ENCODE measurements around the gene QSOX2. TPM values are rescaled to one million over a fixed set of nuclear protein-coding genes. Genes with fewer than 3 reads are reported as not detected.
A peak's percentile ranks its signal among the peaks of the same experiment; 100 is the strongest.

QSOX2 gene
- total RNA-seq, 1 experiment from 2014 or later = 11.3 TPM

DNA sequence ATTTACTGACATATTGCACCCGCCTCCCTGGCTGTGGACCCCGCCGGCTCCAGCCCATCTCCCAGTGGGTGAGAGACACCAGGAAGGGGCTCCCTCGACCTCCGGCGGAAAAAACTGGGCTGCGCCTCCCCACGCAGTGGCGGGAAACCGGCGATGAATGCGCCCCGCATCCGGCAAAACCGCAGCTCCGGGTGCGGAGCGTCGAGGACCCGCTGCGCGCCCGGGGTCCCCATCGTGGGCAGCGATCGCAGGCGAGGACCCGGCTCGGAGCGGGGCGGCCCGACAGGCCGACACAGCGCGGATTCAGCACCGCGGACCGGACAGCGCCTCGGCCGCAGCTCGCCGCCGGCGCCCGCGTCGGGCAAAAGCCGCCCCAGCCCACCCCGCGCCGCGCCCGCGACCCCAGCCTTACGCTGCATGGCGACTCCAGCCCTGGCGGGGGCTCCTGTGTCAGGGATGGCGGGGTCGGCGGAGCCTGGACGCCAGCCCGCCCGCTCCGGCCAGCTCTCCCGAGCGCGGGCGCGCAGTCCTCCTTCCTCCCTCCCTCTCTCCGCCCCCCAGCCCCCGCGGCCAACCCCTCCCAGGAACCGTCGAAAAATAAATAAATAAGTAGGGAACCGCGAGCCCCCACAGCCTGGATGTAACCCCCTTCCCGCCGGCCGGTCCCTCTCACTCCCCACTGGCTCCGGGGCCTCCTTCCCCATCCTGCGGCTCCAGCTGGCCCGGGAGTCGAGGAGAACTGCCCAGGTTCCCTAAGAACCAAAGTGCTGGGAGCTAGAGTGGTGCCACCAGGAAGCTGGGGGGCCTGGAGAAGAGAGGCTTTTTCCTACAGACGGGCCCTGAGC lies 43.8 kb downstream of the QSOX2 start:
- H3K9me2 ChIP-seq (replicated peaks; ENCODE audit: insufficient read depth, low read length) = no peaks in the 10 kb centered on the region
- DNase-seq = no peak
- no peak overlapping the region for H3K4me2 ChIP-seq (ENCODE audit: low read depth, low read length, poor library complexity, severe bottlenecking)
- no peak overlapping the region for H3K4me3 ChIP-seq (ENCODE audit: low read length)
- no peaks in the 10 kb centered on the region for H3K79me2 ChIP-seq (ENCODE audit: low read length)
- no peak overlapping the region for H3K9ac ChIP-seq (ENCODE audit: low read length)
- no peaks in the 10 kb centered on the region for H3K9me3 ChIP-seq (ENCODE audit: low read length)
- H3K27me3 ChIP-seq (ENCODE audit: low read length) = no peaks in the 10 kb centered on the region
- no peak overlapping the region for H3K27ac ChIP-seq (ENCODE audit: low read length)
- peaks cover 11% of the 10 kb centered on the region for H3K4me1 ChIP-seq (ENCODE audit: low read length)
- H4K20me1 ChIP-seq (ENCODE audit: insufficient read depth, low read depth, low read length) = peaks cover 17% of the 10 kb centered on the region; the same call in 1 of the 2 replicates
- H2AFZ ChIP-seq (ENCODE audit: low read length) = no peak overlapping the region
- no peaks in the 10 kb centered on the region for H3K36me3 ChIP-seq (ENCODE audit: insufficient read depth, low read length)

- Histone ChIP-seq H3K4me1 (ENCODE audit: low read length) (peaks cover 18% of the 10 kb centered on the region), H3K4me2 (ENCODE audit: low read depth, low read length, poor library complexity, severe bottlenecking) (no peak overlapping the region), H3K27me3 (ENCODE audit: low read length) (no peaks in the 10 kb centered on the region), H3K36me3 (ENCODE audit: insufficient read depth, low read length) (no peaks in the 10 kb centered on the region), H2AFZ (ENCODE audit: low read length) (no peak overlapping the region), H3K9ac (ENCODE audit: low read length) (no peak overlapping the region), H3K9me3 (ENCODE audit: low read length) (no peaks in the 10 kb centered on the region), H3K9me2 (replicated peaks; ENCODE audit: insufficient read depth, low read length) (no peaks in the 10 kb centered on the region), H3K27ac (ENCODE audit: low read length) (no peak overlapping the region), H4K20me1 (ENCODE audit: insufficient read depth, low read depth, low read length) (peaks cover 17% of the 10 kb centered on the region; the same call in 1 of the 2 replicates), H3K4me3 (ENCODE audit: low read length) (no peak overlapping the region), H3K79me2 (ENCODE audit: low read length) (no peaks in the 10 kb centered on the region)
- DNase-seq = no peak
Measured at GRCh38 chr9:136201174-136201573, 44.4 kb downstream of the QSOX2 start.

DNA sequence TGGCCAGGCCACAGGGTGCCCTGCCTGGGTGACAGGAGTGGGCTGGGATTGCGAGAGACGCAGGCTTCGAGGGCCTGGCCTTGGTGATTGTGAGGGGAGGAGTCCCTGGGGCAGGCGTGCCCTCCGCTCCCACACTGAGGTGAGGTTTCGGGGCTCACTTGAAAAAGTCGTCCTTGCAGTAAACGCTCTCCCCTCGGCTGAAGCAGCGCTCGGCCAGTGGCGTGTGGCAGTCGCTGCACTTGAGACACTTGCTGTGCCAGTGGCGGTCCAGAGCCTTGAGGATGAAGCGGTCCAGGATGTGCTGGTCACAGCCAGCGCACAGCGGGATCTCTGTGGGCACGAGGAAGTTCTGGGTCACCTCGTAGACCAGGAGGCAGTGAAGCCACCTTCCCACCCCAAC lies 45.2 kb downstream of the QSOX2 start:
- DNase-seq = no peak
- Histone ChIP-seq H3K9ac (ENCODE audit: low read length) (no peak overlapping the region), H2AFZ (ENCODE audit: low read length) (no peak overlapping the region), H4K20me1 (ENCODE audit: insufficient read depth, low read depth, low read length) (peaks cover 10% of the 10 kb centered on the region; the same call in 1 of the 2 replicates), H3K36me3 (ENCODE audit: insufficient read depth, low read length) (no peaks in the 10 kb centered on the region), H3K4me2 (ENCODE audit: low read depth, low read length, poor library complexity, severe bottlenecking) (no peak overlapping the region), H3K79me2 (ENCODE audit: low read length) (no peaks in the 10 kb centered on the region), H3K4me3 (ENCODE audit: low read length) (no peak overlapping the region), H3K9me2 (replicated peaks; ENCODE audit: insufficient read depth, low read length) (no peaks in the 10 kb centered on the region), H3K27ac (ENCODE audit: low read length) (no peak overlapping the region), H3K9me3 (ENCODE audit: low read length) (no peaks in the 10 kb centered on the region), H3K4me1 (ENCODE audit: low read length) (peaks cover 23% of the 10 kb centered on the region), H3K27me3 (ENCODE audit: low read length) (no peaks in the 10 kb centered on the region)

DNA sequence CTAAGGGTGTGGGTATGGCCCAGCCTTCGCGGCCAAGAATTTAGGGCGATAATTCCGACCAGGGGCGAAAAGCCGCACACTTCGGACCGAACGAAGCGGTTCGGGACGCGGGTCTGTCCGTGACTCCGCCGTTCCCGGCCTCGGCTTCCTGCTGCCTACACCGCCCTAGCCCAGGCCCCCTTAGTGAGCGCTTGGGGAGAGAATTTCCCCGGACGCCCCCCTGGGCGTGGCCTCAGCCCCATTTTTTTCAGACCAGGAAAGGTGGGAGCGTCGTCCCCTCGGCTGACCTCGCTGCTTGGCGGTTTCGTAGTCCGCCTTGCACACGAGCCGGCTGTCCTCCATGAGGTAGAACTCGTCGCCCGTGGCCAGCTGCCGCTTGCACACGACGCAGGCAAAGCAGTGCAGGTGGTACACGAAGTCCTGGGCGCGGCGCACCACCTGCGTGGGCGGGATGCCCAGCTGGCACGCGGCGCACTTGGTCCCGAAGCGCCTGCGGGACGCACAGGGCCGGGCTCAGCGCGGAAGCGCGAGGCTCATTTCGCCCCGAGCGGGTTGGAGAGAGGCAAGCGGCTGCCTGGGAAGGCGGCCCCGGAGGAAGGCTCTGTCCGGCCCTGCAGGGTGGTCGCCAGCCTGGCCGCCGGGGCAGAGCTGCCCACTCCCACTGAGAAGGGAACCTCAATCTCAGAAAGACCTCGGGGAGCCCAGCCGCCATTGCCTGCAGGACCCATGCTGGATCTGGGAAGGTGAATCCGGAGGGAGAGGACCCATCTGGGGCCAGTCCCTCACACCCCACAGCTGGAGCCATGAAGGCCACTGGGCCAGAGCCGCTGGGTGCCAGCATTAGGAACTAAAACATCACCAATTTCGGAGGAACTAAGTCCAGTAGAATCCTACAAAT lies 46.0 kb downstream of the QSOX2 start:
- H3K27ac ChIP-seq (ENCODE audit: low read length) = no peak overlapping the region
- DNase-seq = no peak
- no peak overlapping the region for H3K4me3 ChIP-seq (ENCODE audit: low read length)
- H4K20me1 ChIP-seq (ENCODE audit: insufficient read depth, low read depth, low read length) = peaks cover 6% of the 10 kb centered on the region; the same call in 1 of the 2 replicates
- H3K4me1 ChIP-seq (ENCODE audit: low read length) = peaks cover 23% of the 10 kb centered on the region
- H2AFZ ChIP-seq (ENCODE audit: low read length) = no peak overlapping the region
- H3K9ac ChIP-seq (ENCODE audit: low read length) = no peak overlapping the region
- H3K9me2 ChIP-seq (replicated peaks; ENCODE audit: insufficient read depth, low read length) = no peaks in the 10 kb centered on the region
- no peak overlapping the region for H3K4me2 ChIP-seq (ENCODE audit: low read depth, low read length, poor library complexity, severe bottlenecking)
- no peaks in the 10 kb centered on the region for H3K27me3 ChIP-seq (ENCODE audit: low read length)
- no peaks in the 10 kb centered on the region for H3K9me3 ChIP-seq (ENCODE audit: low read length)
- no peaks in the 10 kb centered on the region for H3K79me2 ChIP-seq (ENCODE audit: low read length)
- no peaks in the 10 kb centered on the region for H3K36me3 ChIP-seq (ENCODE audit: insufficient read depth, low read length)

DNA sequence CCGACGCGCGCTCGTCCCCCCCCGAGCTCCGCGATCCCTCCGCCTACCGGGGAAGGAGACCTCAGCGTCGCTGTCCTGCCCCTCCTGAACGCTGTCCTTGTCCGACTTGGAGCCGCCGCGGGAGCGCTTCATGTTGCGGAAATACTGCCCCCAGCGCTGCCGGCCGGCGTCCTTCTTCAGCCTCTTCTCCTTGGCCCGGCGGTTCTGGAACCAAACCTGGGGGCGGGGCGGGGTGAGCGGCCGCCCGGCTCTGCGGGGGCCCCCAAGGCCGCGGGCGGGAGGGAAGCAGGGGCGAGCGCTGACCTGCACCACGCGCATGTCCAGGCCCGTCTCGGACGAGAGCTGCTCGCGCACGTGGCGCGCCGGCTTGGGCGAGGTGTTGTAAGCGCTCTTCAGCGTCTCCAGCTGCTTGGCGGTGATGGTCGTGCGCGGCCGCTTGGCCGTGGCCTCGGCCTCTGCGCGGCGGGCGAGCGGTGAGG lies 47.0 kb downstream of the QSOX2 start:
- Histone ChIP-seq H3K79me2 (ENCODE audit: low read length) (no peaks in the 10 kb centered on the region), H3K4me3 (ENCODE audit: low read length) (no peak overlapping the region), H4K20me1 (ENCODE audit: insufficient read depth, low read depth, low read length) (peaks cover 6% of the 10 kb centered on the region; the same call in 1 of the 2 replicates), H3K9ac (ENCODE audit: low read length) (no peak overlapping the region), H3K4me2 (ENCODE audit: low read depth, low read length, poor library complexity, severe bottlenecking) (no peak overlapping the region), H3K27me3 (ENCODE audit: low read length) (no peaks in the 10 kb centered on the region), H3K9me3 (ENCODE audit: low read length) (no peaks in the 10 kb centered on the region), H3K9me2 (replicated peaks; ENCODE audit: insufficient read depth, low read length) (no peaks in the 10 kb centered on the region), H3K27ac (ENCODE audit: low read length) (no peak overlapping the region), H3K4me1 (ENCODE audit: low read length) (peaks cover 23% of the 10 kb centered on the region), H3K36me3 (ENCODE audit: insufficient read depth, low read length) (no peaks in the 10 kb centered on the region), H2AFZ (ENCODE audit: low read length) (no peak overlapping the region)
- DNase-seq = no peak

DNA sequence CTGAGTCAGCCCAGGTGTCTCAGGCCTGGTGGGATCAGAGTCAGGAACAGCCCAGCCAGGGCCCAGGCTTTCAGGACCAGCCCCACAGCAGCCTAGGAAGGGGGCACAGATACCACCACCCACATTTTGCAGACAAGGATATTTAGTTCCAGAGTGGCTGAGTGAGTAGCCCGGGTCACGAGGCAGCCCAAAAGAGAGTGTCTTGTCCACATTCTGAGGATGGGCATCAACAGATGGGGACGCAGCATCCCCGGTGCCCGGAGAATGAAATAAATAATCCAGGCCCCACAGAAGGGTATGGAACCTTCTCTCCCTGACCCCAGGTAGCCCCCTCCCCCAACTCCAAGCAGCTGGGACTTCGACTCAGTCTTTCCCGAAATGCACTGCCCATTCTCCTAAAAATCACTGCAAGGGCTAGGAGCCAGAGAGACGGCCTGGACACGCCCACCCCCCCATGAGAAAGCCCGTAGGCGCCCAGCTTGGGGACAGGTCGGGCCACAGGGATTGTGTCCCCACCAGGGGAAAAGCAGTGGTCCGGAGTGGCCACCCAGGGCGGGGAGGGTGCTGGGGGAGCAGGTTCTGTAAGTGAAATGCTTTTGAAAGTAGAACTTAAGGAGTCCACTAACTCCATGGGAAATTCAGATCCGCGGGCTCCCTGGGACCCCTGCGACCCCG lies 47.5 kb downstream of the QSOX2 start:
- H3K4me3 ChIP-seq (ENCODE audit: low read length) = no peak overlapping the region
- no peaks in the 10 kb centered on the region for H3K9me3 ChIP-seq (ENCODE audit: low read length)
- H3K79me2 ChIP-seq (ENCODE audit: low read length) = no peaks in the 10 kb centered on the region
- H3K27me3 ChIP-seq (ENCODE audit: low read length) = no peaks in the 10 kb centered on the region
- no peaks in the 10 kb centered on the region for H3K36me3 ChIP-seq (ENCODE audit: insufficient read depth, low read length)
- H2AFZ ChIP-seq (ENCODE audit: low read length) = no peak overlapping the region
- no peaks in the 10 kb centered on the region for H3K9me2 ChIP-seq (replicated peaks; ENCODE audit: insufficient read depth, low read length)
- H3K4me2 ChIP-seq (ENCODE audit: low read depth, low read length, poor library complexity, severe bottlenecking) = no peak overlapping the region
- H3K4me1 ChIP-seq (ENCODE audit: low read length) = peaks cover 23% of the 10 kb centered on the region
- DNase-seq = no peak
- no peak overlapping the region for H3K9ac ChIP-seq (ENCODE audit: low read length)
- H3K27ac ChIP-seq (ENCODE audit: low read length) = no peak overlapping the region
- H4K20me1 ChIP-seq (ENCODE audit: insufficient read depth, low read depth, low read length) = peaks cover 6% of the 10 kb centered on the region; the same call in 1 of the 2 replicates

DNA sequence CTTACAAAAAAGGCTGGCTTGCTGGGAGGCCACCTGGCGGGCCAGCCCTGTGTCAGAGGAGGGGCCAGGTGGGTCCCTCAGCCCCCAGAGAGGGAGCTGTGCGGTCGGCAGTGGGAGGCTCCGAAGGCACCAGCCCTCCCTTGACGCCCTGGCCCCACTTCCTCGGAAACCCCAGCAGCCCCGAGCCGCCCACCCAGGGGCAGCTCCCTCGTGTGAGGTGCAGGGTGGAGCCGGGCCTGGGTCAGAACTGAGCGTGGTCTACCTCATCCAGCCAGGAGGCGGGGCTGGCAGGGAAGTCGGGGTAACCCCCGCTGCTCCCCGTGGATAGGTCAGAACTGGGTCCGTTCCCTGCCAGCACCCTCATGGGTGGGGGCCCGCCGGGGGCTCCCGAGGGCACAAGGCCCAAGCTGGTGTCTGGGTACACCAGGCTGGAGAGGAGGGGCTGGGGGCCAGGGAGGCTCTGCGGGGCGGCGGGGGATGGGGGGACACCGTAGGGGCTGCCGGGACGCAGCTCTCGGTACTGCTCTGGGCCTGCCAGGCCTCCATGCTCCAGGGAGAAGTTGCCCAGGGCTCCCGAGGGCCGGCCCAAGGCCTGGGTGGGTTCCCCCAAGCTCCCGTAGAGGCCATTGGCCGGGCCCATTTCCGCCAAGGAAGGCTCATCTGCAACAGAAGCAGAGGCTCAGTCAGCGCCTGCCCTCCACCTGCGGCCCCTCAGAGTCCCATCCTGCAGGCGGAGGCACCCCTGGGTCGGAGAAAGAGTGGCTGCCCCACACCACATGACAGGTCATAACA lies 48.3 kb downstream of the QSOX2 start:
- Histone ChIP-seq H3K4me1 (ENCODE audit: low read length) (peaks cover 23% of the 10 kb centered on the region), H3K9ac (ENCODE audit: low read length) (peak overlapping the region; percentile 21), H3K36me3 (ENCODE audit: insufficient read depth, low read length) (no peaks in the 10 kb centered on the region), H3K79me2 (ENCODE audit: low read length) (no peaks in the 10 kb centered on the region), H3K27me3 (ENCODE audit: low read length) (no peaks in the 10 kb centered on the region), H3K4me3 (ENCODE audit: low read length) (peak overlapping the region; percentile 31; the same call in 1 of the 2 replicates), H2AFZ (ENCODE audit: low read length) (no peak overlapping the region), H3K9me2 (replicated peaks; ENCODE audit: insufficient read depth, low read length) (no peaks in the 10 kb centered on the region), H4K20me1 (ENCODE audit: insufficient read depth, low read depth, low read length) (peaks cover 6% of the 10 kb centered on the region; the same call in 1 of the 2 replicates), H3K9me3 (ENCODE audit: low read length) (no peaks in the 10 kb centered on the region), H3K4me2 (ENCODE audit: low read depth, low read length, poor library complexity, severe bottlenecking) (peak overlapping the region; percentile 69), H3K27ac (ENCODE audit: low read length) (no peak overlapping the region)
- no peak for DNase-seq
